Endothelial cell (in vitro differentiated cells): ENCODE results near the gene CHST12. TPM values are rescaled to one million over a fixed set of nuclear protein-coding genes. Genes with fewer than 3 reads are reported as not detected.

ENCODE experiments used
- DNase-seq: peaks from one replicate; pipeline ENCODE4 v3.0.0; 2021; ENCODE audit warnings: low spot score
- H3K27ac Mint-ChIP-seq: one replicate; pipeline ENCODE4 v1.8.0; 2021; ENCODE audit warnings: mixed read lengths, inconsistent platforms; ENCODE audit not compliant: unreplicated experiment
- H3K27me3 Mint-ChIP-seq: one replicate; pipeline ENCODE4 v1.8.0; 2021; ENCODE audit warnings: mild to moderate bottlenecking, moderate library complexity, mixed read lengths, inconsistent platforms; ENCODE audit not compliant: unreplicated experiment
- H3K36me3 Mint-ChIP-seq: one replicate; pipeline ENCODE4 v1.8.0; 2021; ENCODE audit warnings: mild to moderate bottlenecking, low read depth, mixed read lengths, inconsistent platforms; ENCODE audit not compliant: unreplicated experiment
- H3K4me1 Mint-ChIP-seq: one replicate; pipeline ENCODE4 v1.8.0; 2021; ENCODE audit warnings: mild to moderate bottlenecking, mixed read lengths, inconsistent platforms; ENCODE audit not compliant: unreplicated experiment
- H3K4me3 Mint-ChIP-seq: one replicate; pipeline ENCODE4 v1.8.0; 2021; ENCODE audit warnings: mild to moderate bottlenecking, mixed read lengths, inconsistent platforms; ENCODE audit not compliant: unreplicated experiment
- H3K9me3 Mint-ChIP-seq: one replicate; pipeline ENCODE4 v1.8.0; 2021; ENCODE audit warnings: mixed read lengths, inconsistent platforms; ENCODE audit not compliant: unreplicated experiment
- CTCF ChIP-seq: fragments of 200-600 bp; sonication (generic); IDR thresholded peaks from one replicate; pipeline ENCODE4 v1.5.0; 2021; ENCODE audit warnings: antibody characterized with exemption; ENCODE audit not compliant: unreplicated experiment
- total RNA-seq: library from RNA; stranded (reverse); fragmentation: NEBNext Ultra II Directional; extraction: Animal tissue kit (Norgen Biotek cat#: 25700); gene quantifications from one replicate; pipeline ENCODE4 v1.2.1, GENCODE V29; 2021; ENCODE audit not compliant: unreplicated experiment

CHST12 gene
- total RNA-seq, 1 donor from 2014 or later = 26.9 TPM

- peaks cover 58% of the 10 kb centered on the region for H3K4me1 Mint-ChIP-seq
- H3K27me3 Mint-ChIP-seq = peaks cover 7% of the 10 kb centered on the region
- H3K27ac Mint-ChIP-seq = peak overlapping the region; percentile 94
- no peak for DNase-seq
- no peaks in the 10 kb centered on the region for H3K9me3 Mint-ChIP-seq
- H3K36me3 Mint-ChIP-seq = peaks cover 4% of the 10 kb centered on the region
- H3K4me3 Mint-ChIP-seq = no peak overlapping the region
- no peak for TF ChIP-seq CTCF
Measured at GRCh38 chr7:2409745-2410414, 6.5 kb downstream of the CHST12 start.

GRCh38 chr7:2411049-2411448 is 7.6 kb downstream of the CHST12 start:
- no peak for TF ChIP-seq CTCF
- Mint-ChIP-seq H3K27me3 (peaks cover 4% of the 10 kb centered on the region), H3K36me3 (peaks cover 4% of the 10 kb centered on the region), H3K4me3 (no peak overlapping the region), H3K27ac (no peak overlapping the region), H3K9me3 (no peaks in the 10 kb centered on the region), H3K4me1 (peaks cover 48% of the 10 kb centered on the region)
- no peak for DNase-seq

GRCh38 chr7:2411815-2412586 is 8.6 kb downstream of the CHST12 start:
- H3K27me3 Mint-ChIP-seq = peaks cover 2% of the 10 kb centered on the region
- DNase-seq = no peak
- H3K4me1 Mint-ChIP-seq = peaks cover 52% of the 10 kb centered on the region
- peak overlapping the region; percentile 26 for H3K27ac Mint-ChIP-seq
- TF ChIP-seq CTCF = no peak
- no peak overlapping the region for H3K4me3 Mint-ChIP-seq
- H3K9me3 Mint-ChIP-seq = no peaks in the 10 kb centered on the region
- H3K36me3 Mint-ChIP-seq = peaks cover 4% of the 10 kb centered on the region

GRCh38 chr7:2412587-2413201 is 9.3 kb downstream of the CHST12 start:
- Mint-ChIP-seq H3K4me3 (no peak overlapping the region), H3K9me3 (no peaks in the 10 kb centered on the region), H3K36me3 (peaks cover 4% of the 10 kb centered on the region), H3K27me3 (peaks cover 2% of the 10 kb centered on the region), H3K27ac (no peak overlapping the region), H3K4me1 (peaks cover 52% of the 10 kb centered on the region)
- no peak for TF ChIP-seq CTCF
- no peak for DNase-seq
